ENCODE measurements around the gene DCC. TPM values are rescaled to one million over a fixed set of nuclear protein-coding genes. Genes with fewer than 3 reads are reported as not detected.

DCC gene
- total RNA-seq, 4 donors from 2014 or later: 0.84 to 1.2 TPM; not detected in 2

DNA sequence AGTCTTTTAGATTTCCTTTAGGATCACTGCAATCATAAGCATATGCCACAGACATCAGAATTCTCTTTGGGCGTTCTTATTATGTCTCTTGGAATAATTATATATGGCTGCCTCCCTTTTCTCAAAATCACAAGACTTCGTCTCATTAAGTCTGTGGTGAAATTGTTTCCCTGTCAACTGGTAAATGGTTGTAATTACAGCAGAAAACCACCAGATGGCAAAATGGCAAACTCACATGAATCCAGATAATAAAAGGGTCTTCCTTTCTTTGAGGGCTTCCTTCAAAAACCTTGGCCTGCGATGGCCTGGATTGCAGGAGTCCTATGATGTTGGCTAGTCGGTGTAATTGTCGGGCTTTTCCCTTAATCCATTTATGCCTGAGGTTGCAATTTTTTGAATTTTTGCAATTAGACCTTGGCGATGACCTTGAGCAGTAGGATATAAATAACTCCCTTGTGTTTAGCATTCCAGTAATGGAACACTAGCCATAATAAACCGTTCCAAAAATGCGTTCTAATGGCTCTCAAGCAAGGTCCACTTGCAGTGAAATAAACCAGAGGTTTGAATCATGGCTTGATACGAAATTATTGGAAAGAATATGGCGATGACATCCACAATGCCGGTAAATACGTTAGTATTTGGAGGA, 1228.1 kb downstream of the DCC start:
- TF ChIP-seq EP300 (IDR thresholded peaks at IDR 0.05) (no peak), POLR2A (IDR thresholded peaks at IDR 0.05) (no peak)
- TF ChIP-seq, protein P1, sequence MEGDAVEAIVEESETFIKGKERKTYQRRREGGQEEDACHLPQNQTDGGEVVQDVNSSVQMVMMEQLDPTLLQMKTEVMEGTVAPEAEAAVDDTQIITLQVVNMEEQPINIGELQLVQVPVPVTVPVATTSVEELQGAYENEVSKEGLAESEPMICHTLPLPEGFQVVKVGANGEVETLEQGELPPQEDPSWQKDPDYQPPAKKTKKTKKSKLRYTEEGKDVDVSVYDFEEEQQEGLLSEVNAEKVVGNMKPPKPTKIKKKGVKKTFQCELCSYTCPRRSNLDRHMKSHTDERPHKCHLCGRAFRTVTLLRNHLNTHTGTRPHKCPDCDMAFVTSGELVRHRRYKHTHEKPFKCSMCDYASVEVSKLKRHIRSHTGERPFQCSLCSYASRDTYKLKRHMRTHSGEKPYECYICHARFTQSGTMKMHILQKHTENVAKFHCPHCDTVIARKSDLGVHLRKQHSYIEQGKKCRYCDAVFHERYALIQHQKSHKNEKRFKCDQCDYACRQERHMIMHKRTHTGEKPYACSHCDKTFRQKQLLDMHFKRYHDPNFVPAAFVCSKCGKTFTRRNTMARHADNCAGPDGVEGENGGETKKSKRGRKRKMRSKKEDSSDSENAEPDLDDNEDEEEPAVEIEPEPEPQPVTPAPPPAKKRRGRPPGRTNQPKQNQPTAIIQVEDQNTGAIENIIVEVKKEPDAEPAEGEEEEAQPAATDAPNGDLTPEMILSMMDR (IDR thresholded peaks at IDR 0.05): peak in 4 of 5 experiments; percentile 34 to 47 (median 38)
- Histone ChIP-seq H3K4me1 (peaks cover 0 to 14% (median 0%) of the 10 kb centered on the region in 4 donors), H3K4me3 (no peak overlapping the region), H3K27ac (no peak overlapping the region), H3K9me3 (no peaks in the 10 kb centered on the region), H3K36me3 (no peaks in the 10 kb centered on the region), H3K27me3 (no peaks in the 10 kb centered on the region)
- 43 to 46% methylated on average over 12 of the region's 12 CpGs for WGBS, 2 donors
- DNase-seq (ENCODE audit: low spot score in 2 of 2): peak in 1 of 2 donors; percentile 30

Small RNAs within 50 kb of the gene (small RNA-seq; reads per million reads assigned to genes)
- not detected for gene AC011155.1
- not detected for gene MIR4528

All from tibial nerve (tissue), 4 donors.